Activated T-cell treated with anti-CD3 and anti-CD28 coated beads for 1 hour (primary cell): ENCODE measurements around the gene VPS37C.

Experiments
- DNase-seq: peaks from one replicate; pipeline ENCODE4 v3.0.0-alpha.2; 2020; ENCODE audit warnings: low read depth

Gene VPS37C

GRCh38 chr11:61154528-61154927, 6.7 kb downstream of the VPS37C start:
- no peak for DNase-seq

- no peak for DNase-seq
These were observed 7.6 kb downstream of the VPS37C start for GRCh38 chr11:61153593-61154095.

GRCh38 chr11:61152816-61153592, 8.2 kb downstream of the VPS37C start:
- no peak for DNase-seq

- no peak for DNase-seq
These were observed 9.5 kb downstream of the VPS37C start for GRCh38 chr11:61151545-61152252.

GRCh38 chr11:61150706-61151544, 10.3 kb downstream of the VPS37C start:
- no peak for DNase-seq

GRCh38 chr11:61149624-61150615, 11.3 kb downstream of the VPS37C start:
- DNase-seq = no peak

- DNase-seq = no peak
These were observed 13.2 kb downstream of the VPS37C start for GRCh38 chr11:61147791-61148620.

- no peak for DNase-seq
These were observed 14.0 kb downstream of the VPS37C start for GRCh38 chr11:61147271-61147670.

GRCh38 chr11:61146416-61146815, 14.8 kb downstream of the VPS37C start:
- no peak for DNase-seq

GRCh38 chr11:61145228-61146005, 15.8 kb downstream of the VPS37C start:
- no peak for DNase-seq

- no peak for DNase-seq
These were observed 16.6 kb downstream of the VPS37C start for GRCh38 chr11:61144511-61145179.

GRCh38 chr11:61142424-61142823, 18.8 kb downstream of the VPS37C start:
- no peak for DNase-seq

- DNase-seq = no peak
These were observed 19.6 kb downstream of the VPS37C start for GRCh38 chr11:61141601-61142028.

GRCh38 chr11:61140416-61140815, 20.8 kb downstream of the VPS37C start:
- no peak for DNase-seq

GRCh38 chr11:61139387-61139786, 21.8 kb downstream of the VPS37C start:
- DNase-seq = no peak

- DNase-seq = no peak
These were observed 22.3 kb downstream of the VPS37C start for GRCh38 chr11:61138935-61139334.

- no peak for DNase-seq
These were observed 26.4 kb downstream of the VPS37C start for GRCh38 chr11:61134801-61135257.

- no peak for DNase-seq
These were observed 27.1 kb downstream of the VPS37C start for GRCh38 chr11:61133956-61134662.
